K562 (cell line): ENCODE data around the gene ABCC6. TPM values are rescaled to one million over a fixed set of nuclear protein-coding genes. Genes with fewer than 3 reads are reported as not detected.

Experiments
- ATAC-seq: fragments of 200-7000 bp; cut with Tn5 transposase; 3 replicates; pipeline ENCODE4 v1.9.1; 2020; ENCODE audit warnings: moderate library complexity
- BruUV-seq: library from RNA; stranded (reverse); fragments of 400-500 nt; replicated peaks from 2 replicates; lab custom pipeline; 2021; lab: Mats Ljungman, UMichigan
- CTCF ChIA-PET: fragments of 300-600 bp; formaldehyde crosslinking; extraction: SDS; loops from one replicate; lab custom pipeline; 2021; ENCODE audit warnings: low intra/inter-chr PET ratio; lab: Yijun Ruan, JAX
- POLR2A ChIA-PET: fragments of 300-600, 350-650 bp; sonication (Branson Sonifier 250); formaldehyde crosslinking; extraction: SDS; loops from one replicate; lab custom pipeline; 2021; ENCODE audit warnings: antibody characterized with exemption, inconsistent platforms; lab: Yijun Ruan, JAX
- DNase-seq, 4 experiments: peaks; one replicate each; pipeline versions ENCODE4 v3.0.0 to v3.0.0-alpha.2; 2011 to 2018; ENCODE audit warnings: low spot score in 3 of 4, mixed read lengths in 3 of 4; ENCODE audit errors: extremely low read depth in 1 of 4
- FAIRE-seq: peaks from 2 replicates; lab custom pipeline; 2011; peaks lifted over from hg19 to GRCh38; lab: Jason Lieb, UNC
- H2AFZ ChIP-seq: 2 replicates; pipeline ENCODE4 v1.6.0; 2011; ENCODE audit warnings: low read depth, low read length, control low read depth, inconsistent platforms
- H3K27ac ChIP-seq: fragments of 200-600 bp; 3 replicates; pipeline ENCODE4 v1.8.0; 2011; ENCODE audit warnings: low read depth, mild to moderate bottlenecking, control low read depth, inconsistent platforms, low read length, moderate library complexity, mixed read lengths; ENCODE audit errors: extremely low read depth
- H3K27me3 ChIP-seq, 2 experiments: fragments of 300-600 bp in 1 of 2; 2 replicates in 1 of 2; 3 replicates in 1 of 2; pipeline versions ENCODE4 v1.6.0 to v1.8.0; 2011; ENCODE audit warnings: inconsistent platforms in 2 of 2, low read length in 2 of 2, mild to moderate bottlenecking in 1 of 2, mixed read lengths in 1 of 2, moderate library complexity in 1 of 2; ENCODE audit not compliant: control insufficient read depth in 2 of 2, insufficient read depth in 2 of 2
- H3K36me3 ChIP-seq: fragments of 300-600 bp; 3 replicates; pipeline ENCODE4 v1.8.0; 2011; ENCODE audit warnings: mild to moderate bottlenecking, low read length, inconsistent platforms; ENCODE audit not compliant: control insufficient read depth, insufficient read depth
- H3K4me1 ChIP-seq, 2 experiments: fragments of 200-600 bp in 1 of 2; replicated peaks in 1 of 2; 2 replicates in 1 of 2; 3 replicates in 1 of 2; pipeline versions ENCODE4 v1.5.1 to v1.8.0; 2011; ENCODE audit warnings: inconsistent platforms in 2 of 2, low read length in 2 of 2, mild to moderate bottlenecking in 1 of 2, mixed read lengths in 1 of 2, moderate library complexity in 1 of 2; ENCODE audit not compliant: control insufficient read depth in 2 of 2, insufficient read depth in 2 of 2
- H3K4me2 ChIP-seq: 2 replicates; pipeline ENCODE4 v1.6.1; 2011; ENCODE audit warnings: low read length, control low read depth, inconsistent platforms, mixed read lengths; ENCODE audit not compliant: insufficient read depth
- H3K4me3 ChIP-seq: fragments of 200-600 bp; sonication (generic), shearing (Covaris generic); 2 replicates; pipeline ENCODE4 v1.5.1; 2016; ENCODE audit warnings: control low read depth, inconsistent platforms
- H3K79me2 ChIP-seq: fragments of 200-600 bp; 3 replicates; pipeline ENCODE4 v1.8.0; 2011; ENCODE audit warnings: low read length, inconsistent platforms; ENCODE audit not compliant: control insufficient read depth, insufficient read depth
- H3K9ac ChIP-seq, 2 experiments: 2 replicates each; pipeline versions ENCODE4 v1.6.0 to v1.6.1; 2011; ENCODE audit warnings: low read depth in 2 of 2, low read length in 2 of 2, control low read depth in 1 of 2, inconsistent platforms in 1 of 2, mild to moderate bottlenecking in 1 of 2, mixed read lengths in 1 of 2; ENCODE audit not compliant: insufficient read depth in 1 of 2
- H3K9me1 ChIP-seq: one replicate; pipeline ENCODE4 v1.6.0; 2011; ENCODE audit warnings: inconsistent platforms, mild to moderate bottlenecking, low read length, moderate library complexity; ENCODE audit not compliant: control insufficient read depth, insufficient read depth
- H3K9me3 ChIP-seq: replicated peaks from 2 replicates; pipeline ENCODE4 v1.5.1; 2011; ENCODE audit warnings: low read depth, low read length, inconsistent platforms; ENCODE audit not compliant: control insufficient read depth, insufficient read depth
- H4K20me1 ChIP-seq: replicated peaks from 2 replicates; pipeline ENCODE4 v1.6.1; 2011; ENCODE audit warnings: low read length, inconsistent platforms, mixed read lengths; ENCODE audit not compliant: control insufficient read depth, insufficient read depth
- ARID1B ChIP-seq: fragments of 450-650 bp; IDR thresholded peaks from 2 replicates; pipeline ENCODE4 v1.6.1; 2016; ENCODE audit warnings: antibody characterized with exemption, mild to moderate bottlenecking, inconsistent platforms
- CEBPB ChIP-seq: fragments of 450-650 bp; IDR thresholded peaks from 2 replicates; pipeline ENCODE4 v1.6.1; 2016; ENCODE audit warnings: missing genetic modification characterization, missing compliant biosample characterization
- DMBX1 ChIP-seq: fragments of 250-450 bp; sonication (Bioruptor Pico); IDR thresholded peaks from 2 replicates; pipeline ENCODE4 v1.8.0; 2022; ENCODE audit warnings: inconsistent platforms, mild to moderate bottlenecking, moderate library complexity, borderline replicate concordance
- FOXA3 ChIP-seq, 2 experiments: fragments of 450-650 bp in 1 of 2; sonication (generic) in 1 of 2; formaldehyde crosslinking; IDR thresholded peaks in 1 of 2; conservative IDR thresholded peaks in 1 of 2; 2 replicates each; pipeline versions ENCODE4 v1.4.0 to v1.8.0; 2020 to 2022; ENCODE audit warnings: mild to moderate bottlenecking in 2 of 2, missing genetic modification reagents in 1 of 2
- HDAC1 ChIP-seq, 2 experiments: fragments of 450-650 bp; IDR thresholded peaks; 2 replicates each; pipeline ENCODE4 v1.6.1; 2016 to 2017; ENCODE audit warnings: inconsistent platforms in 1 of 2, mild to moderate bottlenecking in 1 of 2, moderate library complexity in 1 of 2
- JUN ChIP-seq, 2 experiments: sonication (generic) in 1 of 2; formaldehyde crosslinking in 1 of 2; IDR thresholded peaks; 2 replicates each; pipeline versions ENCODE4 v1.6.1 to v1.8.0; 2012 to 2022; ENCODE audit warnings: borderline replicate concordance in 2 of 2, mild to moderate bottlenecking in 2 of 2, improper control_type of control experiment in 1 of 2, low read depth in 1 of 2, low read length in 1 of 2, missing genetic modification reagents in 1 of 2
- MTA3 ChIP-seq: fragments of 450-650 bp; formaldehyde crosslinking; IDR thresholded peaks from 2 replicates; pipeline ENCODE4 v1.6.1; 2017; ENCODE audit warnings: mild to moderate bottlenecking, borderline replicate concordance
- RBM25 ChIP-seq: fragments of 200-400 bp; formaldehyde crosslinking; IDR thresholded peaks from 2 replicates; pipeline ENCODE4 v1.6.1; 2018; ENCODE audit warnings: low read length, low read depth, moderate library complexity; ENCODE audit not compliant: severe bottlenecking
- RCOR1 ChIP-seq, 2 experiments: IDR thresholded peaks; 2 replicates each; pipeline ENCODE4 v1.6.1; 2012; ENCODE audit warnings: low read depth in 2 of 2, low read length in 2 of 2, borderline replicate concordance in 1 of 2, improper control_type of control experiment in 1 of 2
- SP1 ChIP-seq: sonication (generic); formaldehyde crosslinking; IDR thresholded peaks from 2 replicates; pipeline ENCODE4 v1.8.1; 2022; ENCODE audit warnings: mild to moderate bottlenecking, missing genetic modification reagents
- THAP12 ChIP-seq: fragments of 250-450 bp; sonication (Bioruptor Pico); IDR thresholded peaks from 2 replicates; pipeline ENCODE4 v1.9.0; 2021; ENCODE audit warnings: mild to moderate bottlenecking, inconsistent platforms
- TRIM28 ChIP-seq: fragments of 450-650 bp; IDR thresholded peaks from 2 replicates; pipeline ENCODE4 v1.6.1; 2017
- YY1 ChIP-seq, 3 experiments: IDR thresholded peaks; 2 replicates each; pipeline ENCODE4 v1.6.1; 2011; ENCODE audit warnings: low read length in 2 of 3, mild to moderate bottlenecking in 2 of 3, moderate library complexity in 2 of 3, borderline replicate concordance in 1 of 3, control low read depth in 1 of 3, low read depth in 1 of 3; ENCODE audit not compliant: insufficient read depth in 3 of 3, insufficient replicate concordance in 2 of 3, control insufficient read depth in 1 of 3, insufficient read length in 1 of 3; ENCODE audit errors: extremely low read depth in 1 of 3
- WGBS: fragments of 100-300 bp; shearing (Covaris generic); methylation state at CpG from one replicate; pipeline ENCODE4 v1.1.6; 2016; ENCODE audit warnings: low coverage, mixed read lengths; ENCODE audit not compliant: insufficient coverage; ENCODE audit errors: missing lambda C conversion rate; 5-methylcytosine and 5-hydroxymethylcytosine counted together
- in situ Hi-C: fragments of 300-500 bp; cut with MboI; formaldehyde crosslinking; loops from 4 replicates; pipeline ENCODE4 v1.15.0; 2018; ENCODE audit warnings: inconsistent platforms, mixed read lengths
- intact Hi-C: fragments of 100-400 bp; cut with micrococcal nuclease; formaldehyde crosslinking; loops from 2 replicates; pipeline ENCODE4 v1.14.2; 2022
- polyA plus RNA-seq, 8 experiments: library from polyadenylated mRNA; depleted of rRNA in 4 of 8; stranded (reverse) in 5 of 8; unstranded in 3 of 8; fragments of >200 nt; fragmentation: Nextera tagmentation in 2 of 8; fragmentation: Illumina TruSeq in 1 of 8; extraction: Ambion mirVana in 2 of 8; extraction: Trizol in 1 of 8; gene quantifications; 2 replicates each; pipeline versions ENCODE4 v1.2.1 to v1.2.3, GENCODE V29; 2011 to 2014; ENCODE audit warnings: inconsistent platforms in 1 of 8, missing spikeins in 1 of 8
- total RNA-seq, 7 experiments: library from RNA; depleted of rRNA in 6 of 7; stranded (reverse); fragments of >200 nt in 6 of 7; fragmentation: Illumina TruSeq in 2 of 7; extraction: Trizol in 2 of 7; gene quantifications; 2 replicates each; pipeline versions ENCODE4 v1.2.1 to v1.2.3, GENCODE V29; 2011 to 2021; ENCODE audit warnings: low replicate concordance in 1 of 7
- TF ChIP-seq, protein P1 (sequence below), 3 experiments: IDR thresholded peaks in 2 of 3; conservative IDR thresholded peaks in 1 of 3; 2 replicates each; pipeline ENCODE4 v1.5.1; 2011 to 2012; ENCODE audit warnings: low read length in 3 of 3, mild to moderate bottlenecking in 3 of 3, control low read depth in 2 of 3, improper control_type of control experiment in 1 of 3, inconsistent platforms in 1 of 3, low read depth in 1 of 3, mixed read lengths in 1 of 3, moderate library complexity in 1 of 3; ENCODE audit not compliant: insufficient read depth in 2 of 3
- TF ChIP-seq, protein P2 (sequence below): sonication (generic); formaldehyde crosslinking; IDR thresholded peaks from 2 replicates; pipeline ENCODE4 v1.8.0; 2023; ENCODE audit warnings: mild to moderate bottlenecking, missing genetic modification reagents

Gene ABCC6
- total and polyA plus RNA-seq, 9 of the 15 experiments (the other 6 are each of a cell fraction or from before 2014, with no cell fraction given) = 0.03 to 0.46 (median 0.07) TPM; not detected in 4

DNA sequence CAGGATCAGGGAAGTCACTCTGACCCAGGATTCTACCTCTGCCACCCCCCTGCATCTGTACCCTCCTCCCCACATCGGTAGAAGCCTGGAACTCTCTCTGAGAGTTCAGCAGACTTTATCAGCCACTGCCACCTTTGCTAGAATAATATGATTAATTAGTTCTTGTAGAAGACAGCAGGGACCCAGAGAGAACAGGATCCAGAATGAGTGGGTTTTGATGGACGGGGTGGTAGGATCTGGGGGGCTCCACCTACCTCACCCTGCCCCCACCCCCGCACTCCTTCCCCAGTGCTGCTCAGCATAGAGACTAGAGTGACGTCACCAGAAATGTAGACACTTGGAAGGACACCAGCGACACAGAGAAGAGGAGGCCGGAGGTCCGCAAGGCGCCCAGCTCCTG lies 33.5 kb downstream of the ABCC6 start (continued):
- TF ChIP-seq YY1 (IDR thresholded peaks at IDR 0.05; ENCODE audit: borderline replicate concordance in 1 of 3, control insufficient read depth in 1 of 3, extremely low read depth in 1 of 3, insufficient read depth in 3 of 3, insufficient read length in 1 of 3, insufficient replicate concordance in 2 of 3, low read depth in 1 of 3, low read length in 2 of 3) = no peak
- peak; percentile 84 for TF ChIP-seq ARID1B
- no peak for TF ChIP-seq FOXA3 (CRISPR knock-in tag; conservative IDR thresholded peaks at IDR 0.05 in 1 of 2, IDR thresholded peaks at IDR 0.05 in 1 of 2)
- TF ChIP-seq JUN (IDR thresholded peaks at IDR 0.05; ENCODE audit: borderline replicate concordance, low read depth, low read length) = no peak
- TF ChIP-seq JUN (CRISPR knock-in tag; IDR thresholded peaks at IDR 0.05; ENCODE audit: borderline replicate concordance) = no peak
- TF ChIP-seq THAP12 (CRISPR knock-in tag) = no peak
- TF ChIP-seq SP1 (CRISPR knock-in tag) = no peak

DNA sequence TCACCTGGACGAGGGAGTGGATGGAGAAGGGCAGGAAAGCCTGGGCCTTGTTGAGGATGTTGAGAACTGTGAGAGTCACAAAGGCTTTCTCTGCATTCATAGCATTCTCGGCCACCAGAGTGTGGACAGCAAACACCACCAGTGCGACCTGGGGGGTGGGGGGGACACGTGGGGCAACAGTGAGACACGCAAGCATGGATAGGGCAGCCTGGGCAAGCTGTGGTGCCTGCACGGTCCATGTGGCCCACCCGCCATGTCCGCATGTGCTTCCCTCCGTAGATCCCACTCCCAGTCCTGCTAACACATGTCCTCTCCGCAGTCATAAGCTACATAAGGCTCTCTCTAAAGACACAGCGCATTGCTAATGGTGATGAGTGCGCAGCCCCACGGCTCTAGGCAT lies 34.5 kb downstream of the ABCC6 start:
- in situ Hi-C loops = no loop called here
- no TSS peak for BruUV-seq
- no peak for TF ChIP-seq RBM25
- no peak for TF ChIP-seq HDAC1 (IDR thresholded peaks at IDR 0.05)
- TF ChIP-seq DMBX1 (CRISPR knock-in tag) = no peak
- TF ChIP-seq TRIM28 = no peak
- TF ChIP-seq, protein P1, sequence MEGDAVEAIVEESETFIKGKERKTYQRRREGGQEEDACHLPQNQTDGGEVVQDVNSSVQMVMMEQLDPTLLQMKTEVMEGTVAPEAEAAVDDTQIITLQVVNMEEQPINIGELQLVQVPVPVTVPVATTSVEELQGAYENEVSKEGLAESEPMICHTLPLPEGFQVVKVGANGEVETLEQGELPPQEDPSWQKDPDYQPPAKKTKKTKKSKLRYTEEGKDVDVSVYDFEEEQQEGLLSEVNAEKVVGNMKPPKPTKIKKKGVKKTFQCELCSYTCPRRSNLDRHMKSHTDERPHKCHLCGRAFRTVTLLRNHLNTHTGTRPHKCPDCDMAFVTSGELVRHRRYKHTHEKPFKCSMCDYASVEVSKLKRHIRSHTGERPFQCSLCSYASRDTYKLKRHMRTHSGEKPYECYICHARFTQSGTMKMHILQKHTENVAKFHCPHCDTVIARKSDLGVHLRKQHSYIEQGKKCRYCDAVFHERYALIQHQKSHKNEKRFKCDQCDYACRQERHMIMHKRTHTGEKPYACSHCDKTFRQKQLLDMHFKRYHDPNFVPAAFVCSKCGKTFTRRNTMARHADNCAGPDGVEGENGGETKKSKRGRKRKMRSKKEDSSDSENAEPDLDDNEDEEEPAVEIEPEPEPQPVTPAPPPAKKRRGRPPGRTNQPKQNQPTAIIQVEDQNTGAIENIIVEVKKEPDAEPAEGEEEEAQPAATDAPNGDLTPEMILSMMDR (IDR thresholded peaks at IDR 0.05 in 2 of 3, conservative IDR thresholded peaks at IDR 0.05 in 1 of 3; ENCODE audit: insufficient read depth in 2 of 3, low read depth in 1 of 3, low read length in 3 of 3) = no peak
- TF ChIP-seq, protein P2, sequence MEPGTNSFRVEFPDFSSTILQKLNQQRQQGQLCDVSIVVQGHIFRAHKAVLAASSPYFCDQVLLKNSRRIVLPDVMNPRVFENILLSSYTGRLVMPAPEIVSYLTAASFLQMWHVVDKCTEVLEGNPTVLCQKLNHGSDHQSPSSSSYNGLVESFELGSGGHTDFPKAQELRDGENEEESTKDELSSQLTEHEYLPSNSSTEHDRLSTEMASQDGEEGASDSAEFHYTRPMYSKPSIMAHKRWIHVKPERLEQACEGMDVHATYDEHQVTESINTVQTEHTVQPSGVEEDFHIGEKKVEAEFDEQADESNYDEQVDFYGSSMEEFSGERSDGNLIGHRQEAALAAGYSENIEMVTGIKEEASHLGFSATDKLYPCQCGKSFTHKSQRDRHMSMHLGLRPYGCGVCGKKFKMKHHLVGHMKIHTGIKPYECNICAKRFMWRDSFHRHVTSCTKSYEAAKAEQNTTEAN (CRISPR knock-in tag) = no peak
- no peak for TF ChIP-seq CEBPB (tag)
- no peak for TF ChIP-seq RCOR1 (IDR thresholded peaks at IDR 0.05; ENCODE audit: borderline replicate concordance in 1 of 2, low read depth in 2 of 2, low read length in 2 of 2)
- no peak for TF ChIP-seq MTA3

More for the DNA sequence above, 34.5 kb downstream of the ABCC6 start:
- Histone ChIP-seq H3K9ac (no peak overlapping the region), H3K9me1 (no peaks in the 10 kb centered on the region), H3K4me1 (peaks cover 8 to 16% of the 10 kb centered on the region in 2 experiments; a peak in 4 of 5 replicates), H3K4me2 (no peak overlapping the region), H3K27me3 (peaks cover 0 to 8% of the 10 kb centered on the region in 2 experiments; a peak in 2 of 5 replicates), H3K4me3 (no peak overlapping the region), H3K79me2 (no peaks in the 10 kb centered on the region), H2AFZ (no peak overlapping the region), H3K36me3 (no peaks in the 10 kb centered on the region), H3K27ac (no peak overlapping the region), H3K9me3 (no peaks in the 10 kb centered on the region), H4K20me1 (0 out of 2 replicates have a peak, but pooled peaks cover 4% of the 10 kb centered on the region)
- ATAC-seq (no peak), DNase-seq (no peak), FAIRE-seq (no peak)
- 54% methylated on average over 12 of the region's 13 CpGs for WGBS
- intact Hi-C loops = no loop called here
- POLR2A ChIA-PET = no interaction called here
- CTCF ChIA-PET = no interaction called here
